Breast epithelium (tissue), 3 donors: ENCODE results near the gene TUBGCP2.

Experiments used
- POLR2A ChIP-seq: fragments of 450-650 bp; IDR thresholded peaks from one replicate; pipeline ENCODE4 v1.6.1; 2016; ENCODE audit warnings: antibody characterized with exemption, mild to moderate bottlenecking, moderate library complexity
- POLR2AphosphoS5 ChIP-seq, 3 donors: sonication (generic); formaldehyde crosslinking; IDR thresholded peaks; one replicate each; pipeline ENCODE4 v1.6.1; 2017; ENCODE audit warnings: antibody characterized with exemption in 3 of 3
- TF ChIP-seq, protein P1 (sequence below), 3 donors: fragments of 450-650 bp; IDR thresholded peaks; one replicate each; pipeline ENCODE4 v1.5.1; 2016 to 2017; ENCODE audit warnings: antibody characterized with exemption in 3 of 3, mild to moderate bottlenecking in 3 of 3, moderate library complexity in 3 of 3

DNA sequence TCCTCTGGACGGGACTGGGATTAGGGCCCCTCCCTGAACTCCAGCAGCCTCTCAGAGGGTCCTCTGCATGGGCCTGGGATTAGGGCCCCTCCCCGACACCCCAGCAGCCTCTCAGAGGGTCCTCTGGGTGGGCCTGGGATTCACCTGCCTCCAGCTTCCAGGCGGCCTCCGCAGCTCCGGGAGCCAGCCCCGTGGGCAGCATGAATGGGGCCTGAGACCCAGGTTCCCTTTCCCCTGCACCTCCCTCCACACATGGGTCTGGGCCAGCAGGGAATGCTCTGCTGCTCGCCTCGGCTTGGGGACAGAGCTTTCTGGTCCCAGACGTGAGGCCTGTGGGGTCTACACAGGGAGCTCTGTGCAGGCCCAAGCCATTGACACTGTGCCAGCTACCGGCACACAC is 5.5 kb downstream of the TUBGCP2 start:
- no peak for TF ChIP-seq POLR2A
- TF ChIP-seq, protein P1, sequence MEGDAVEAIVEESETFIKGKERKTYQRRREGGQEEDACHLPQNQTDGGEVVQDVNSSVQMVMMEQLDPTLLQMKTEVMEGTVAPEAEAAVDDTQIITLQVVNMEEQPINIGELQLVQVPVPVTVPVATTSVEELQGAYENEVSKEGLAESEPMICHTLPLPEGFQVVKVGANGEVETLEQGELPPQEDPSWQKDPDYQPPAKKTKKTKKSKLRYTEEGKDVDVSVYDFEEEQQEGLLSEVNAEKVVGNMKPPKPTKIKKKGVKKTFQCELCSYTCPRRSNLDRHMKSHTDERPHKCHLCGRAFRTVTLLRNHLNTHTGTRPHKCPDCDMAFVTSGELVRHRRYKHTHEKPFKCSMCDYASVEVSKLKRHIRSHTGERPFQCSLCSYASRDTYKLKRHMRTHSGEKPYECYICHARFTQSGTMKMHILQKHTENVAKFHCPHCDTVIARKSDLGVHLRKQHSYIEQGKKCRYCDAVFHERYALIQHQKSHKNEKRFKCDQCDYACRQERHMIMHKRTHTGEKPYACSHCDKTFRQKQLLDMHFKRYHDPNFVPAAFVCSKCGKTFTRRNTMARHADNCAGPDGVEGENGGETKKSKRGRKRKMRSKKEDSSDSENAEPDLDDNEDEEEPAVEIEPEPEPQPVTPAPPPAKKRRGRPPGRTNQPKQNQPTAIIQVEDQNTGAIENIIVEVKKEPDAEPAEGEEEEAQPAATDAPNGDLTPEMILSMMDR (IDR thresholded peaks at IDR 0.05) = no peak
- no peak for TF ChIP-seq POLR2AphosphoS5 (IDR thresholded peaks at IDR 0.05)
